Inferior parietal cortex (tissue), 1 donor: ENCODE measurements around the gene BACH2.
"Not testable (repeated sequence)": the region's sequence is repeated elsewhere in the genome, so short reads cannot be mapped to it uniquely, and the experiment has no call there.

Experiments
- DNase-seq: peaks from one replicate; pipeline ENCODE4 v3.0.0-alpha.2; 2016; ENCODE audit errors: extremely low spot score

BACH2 gene

GRCh38 chr6:90301816-90302215 lies 5.2 kb upstream of the BACH2 start:
- no peak for DNase-seq

DNA sequence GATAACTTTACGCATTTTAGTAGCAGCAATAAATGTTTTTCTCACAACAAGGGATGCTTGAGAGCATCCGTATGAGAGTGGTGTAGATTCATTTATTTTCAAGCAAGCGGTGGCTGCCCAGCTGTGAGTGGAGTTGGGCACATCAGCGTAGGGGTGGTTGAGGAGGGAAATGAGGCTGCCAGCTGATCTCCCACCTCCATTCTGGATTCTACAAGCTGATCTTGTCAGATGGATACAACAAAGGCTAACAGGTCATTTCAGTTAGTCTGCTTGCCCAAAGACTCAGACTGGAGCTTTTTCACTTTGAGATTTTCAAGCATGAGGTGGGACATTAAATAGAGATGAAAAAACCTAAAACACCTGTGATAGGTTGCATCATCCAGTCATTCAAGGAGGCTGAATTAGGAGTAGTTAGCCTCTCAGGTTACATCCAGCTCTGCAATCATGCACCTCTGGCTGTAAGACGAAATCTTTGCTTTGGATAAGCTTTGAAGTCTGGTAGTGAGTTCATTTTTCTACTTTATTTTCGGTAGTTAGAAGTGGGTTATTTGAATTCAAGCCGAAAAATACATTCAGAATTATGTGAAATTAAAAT lies 1.9 kb upstream of the BACH2 start:
- DNase-seq, result no peak

DNA sequence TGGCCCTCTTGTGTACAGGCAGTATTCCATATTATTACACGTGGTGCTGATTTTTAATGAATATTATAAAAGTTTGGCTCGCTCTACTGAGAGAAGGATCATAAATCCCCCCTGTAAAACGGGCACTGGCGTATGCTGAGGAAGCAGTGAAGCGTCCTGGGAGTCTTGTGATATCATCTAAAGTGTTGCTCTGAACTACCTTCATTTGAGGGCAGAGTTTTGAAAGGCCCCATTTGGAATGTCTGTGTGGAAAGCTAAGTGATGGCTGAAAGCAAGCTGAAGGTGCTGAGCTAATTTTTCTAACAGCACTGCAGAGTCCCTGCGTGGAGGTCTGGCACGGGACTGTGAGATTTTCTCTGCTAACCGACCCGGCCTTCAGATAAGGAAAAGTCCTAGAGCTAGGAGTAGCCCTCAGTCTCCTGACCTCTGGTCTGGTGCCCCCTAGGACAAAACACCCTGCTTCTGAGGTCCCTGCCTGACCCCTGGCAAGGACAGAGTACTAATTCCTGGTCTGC lies 1.3 kb upstream of the BACH2 start:
- no peak for DNase-seq

GRCh38 chr6:90297115-90297866 lies 648 bp upstream of the BACH2 start:
- peak; percentile 20 for DNase-seq

- DNase-seq, result peak; percentile 61
Measured at GRCh38 chr6:90295854-90296340, 746 bp downstream of the BACH2 start.

DNA sequence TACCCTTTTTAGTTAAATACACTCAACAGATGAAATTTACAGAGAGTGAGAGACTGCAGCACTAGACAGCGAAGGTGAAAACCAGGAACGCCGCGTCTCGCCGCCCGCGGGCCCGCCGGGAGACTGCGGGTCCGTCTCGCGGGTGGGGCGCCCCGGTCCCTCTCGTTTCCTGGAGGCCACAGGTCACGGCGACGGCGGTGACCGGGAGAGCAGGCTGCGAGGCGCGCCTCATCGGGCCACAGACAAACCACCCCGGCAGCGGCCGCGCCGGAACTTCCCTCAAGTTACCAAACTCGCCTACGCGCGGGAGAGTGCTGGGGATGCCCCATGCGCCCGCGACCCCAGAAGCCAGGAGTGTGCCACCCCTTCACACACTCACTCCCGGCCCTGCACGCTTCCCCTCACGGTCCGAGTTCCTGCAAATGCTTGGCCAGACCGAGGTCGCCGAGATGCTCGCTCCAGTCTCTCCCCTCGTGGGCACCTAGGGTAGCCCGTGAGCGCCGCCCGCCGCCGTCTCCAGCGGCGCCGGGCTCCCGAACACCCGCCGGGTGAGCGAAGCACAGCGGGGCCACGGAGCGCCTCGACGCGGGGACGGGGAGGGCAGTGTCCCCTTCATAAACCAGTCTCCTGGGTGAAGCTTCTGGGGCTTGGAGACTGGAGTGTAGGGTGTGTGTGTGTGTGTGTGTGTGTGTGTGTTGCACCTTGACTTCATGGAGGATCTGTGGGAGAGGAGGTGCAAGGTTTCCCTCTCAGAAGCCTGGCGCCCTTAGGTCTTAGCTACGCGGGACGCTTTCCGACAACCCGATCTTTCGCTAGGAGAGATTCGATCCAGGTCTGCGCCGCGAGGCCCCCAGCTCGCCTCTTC lies 1.4 kb downstream of the BACH2 start:
- peak; percentile 63 for DNase-seq

- peak; percentile 37 for DNase-seq
Measured at GRCh38 chr6:90294614-90294988, 2.0 kb downstream of the BACH2 start.

DNA sequence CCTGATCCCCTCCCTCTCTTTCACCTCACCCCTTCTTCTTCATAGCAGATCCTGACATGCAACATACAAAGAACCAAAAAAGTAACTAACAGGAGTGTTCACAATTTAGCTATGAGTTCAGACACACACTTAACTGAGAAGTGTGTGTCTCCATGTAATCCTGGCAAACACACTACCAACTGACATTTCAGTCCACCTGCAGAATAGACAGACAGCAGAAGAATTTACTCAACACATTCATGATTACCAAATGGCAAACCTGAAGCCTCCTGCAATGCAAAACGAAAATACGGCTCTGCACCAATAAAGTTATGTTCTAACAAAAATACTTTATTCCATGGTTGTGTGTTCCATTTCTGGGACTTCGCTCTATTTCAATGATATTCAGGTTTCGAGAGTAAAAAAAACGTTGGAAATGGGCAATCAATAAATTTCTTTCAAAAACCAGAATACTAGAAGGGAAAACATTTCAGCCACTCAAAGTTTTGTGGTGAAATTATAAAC lies 2.6 kb downstream of the BACH2 start:
- DNase-seq, result no peak

DNA sequence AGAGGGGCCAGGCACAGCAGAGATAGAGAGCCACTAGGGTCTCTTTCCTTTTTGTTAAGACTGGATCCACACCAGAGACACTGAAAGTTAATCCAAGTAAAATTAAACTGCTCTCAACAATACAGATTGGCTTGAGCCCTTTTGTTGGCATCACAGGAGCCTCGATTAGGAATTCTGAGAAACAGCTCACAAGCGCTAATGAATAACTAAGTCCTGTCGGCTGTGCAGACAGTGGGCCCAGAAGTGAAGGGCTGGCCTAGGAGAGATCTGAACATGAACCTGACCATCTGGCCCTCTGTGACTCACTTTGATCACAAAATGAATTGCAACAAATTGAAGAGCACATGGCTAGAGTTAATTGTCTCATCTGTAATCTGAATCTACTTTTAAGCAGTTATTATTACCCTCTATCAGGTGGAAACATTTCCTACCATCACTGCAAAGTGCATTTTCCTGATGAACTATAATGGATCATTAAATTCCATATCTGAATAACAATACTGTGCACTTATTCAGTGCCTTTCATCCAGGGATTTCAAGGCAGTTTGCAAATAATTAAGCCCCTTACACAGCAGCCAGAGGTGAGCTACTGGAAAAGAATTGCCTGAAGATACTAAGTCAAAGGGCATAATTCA lies 3.2 kb downstream of the BACH2 start:
- DNase-seq, result no peak

DNA sequence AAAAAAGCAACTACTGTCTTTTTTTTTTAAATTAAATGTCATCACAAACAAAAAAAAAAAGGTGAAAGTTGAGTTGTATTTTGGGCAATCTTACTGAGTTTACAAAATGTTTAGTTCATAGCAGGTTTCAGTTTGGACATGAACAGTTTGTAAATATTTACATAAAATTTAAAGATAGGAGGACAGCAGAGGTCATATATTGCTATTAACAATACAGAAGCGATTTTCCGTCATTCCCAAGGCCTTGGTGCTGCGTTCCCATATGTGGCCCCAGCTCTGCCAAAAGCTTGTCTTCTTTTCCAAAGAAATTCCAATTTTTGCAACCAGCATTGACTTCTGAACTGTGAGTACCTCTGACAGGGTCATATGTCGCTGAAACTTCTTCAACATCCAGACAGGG lies 5.1 kb downstream of the BACH2 start:
- DNase-seq, result no peak

- DNase-seq, result no peak
Measured at GRCh38 chr6:90290811-90291420, 5.7 kb downstream of the BACH2 start.

DNA sequence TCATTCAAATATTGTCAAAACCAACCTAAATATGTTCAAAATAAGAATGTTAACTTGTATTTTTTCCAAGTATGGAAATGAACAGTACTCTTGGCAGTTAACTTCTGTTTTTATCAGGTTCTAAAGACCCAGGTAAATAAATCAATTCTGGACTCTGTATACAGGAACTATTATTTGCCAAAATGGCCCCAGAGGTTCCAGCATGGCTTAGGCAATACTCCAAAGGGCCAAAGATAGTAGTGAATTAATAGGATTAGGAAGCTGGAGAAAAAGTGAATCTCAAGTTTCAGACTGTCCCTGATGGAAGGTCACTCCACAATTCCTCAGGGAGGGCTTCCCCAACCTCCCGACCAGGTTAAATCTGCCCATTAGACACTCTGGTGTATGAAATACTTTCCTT lies 6.7 kb downstream of the BACH2 start:
- no peak for DNase-seq

DNA sequence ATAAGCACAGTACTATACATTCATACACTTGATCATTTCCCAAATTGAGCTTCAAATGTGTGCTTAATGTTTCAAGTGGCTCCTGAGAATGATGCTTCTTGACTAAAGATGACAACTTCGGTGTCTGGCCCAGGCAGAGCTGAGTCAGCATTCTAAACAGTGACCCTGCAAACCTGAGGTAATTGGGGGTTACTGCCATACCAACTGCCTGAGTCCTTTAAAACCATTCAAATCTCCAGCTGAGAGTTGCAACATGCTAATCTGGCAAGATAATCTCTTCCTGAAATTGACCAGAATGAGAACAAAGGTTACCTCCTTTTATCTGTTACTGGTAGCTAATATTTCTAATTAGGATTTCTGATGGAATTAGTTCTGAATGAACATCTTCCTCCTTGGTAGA lies 8.2 kb downstream of the BACH2 start:
- DNase-seq, result no peak

DNA sequence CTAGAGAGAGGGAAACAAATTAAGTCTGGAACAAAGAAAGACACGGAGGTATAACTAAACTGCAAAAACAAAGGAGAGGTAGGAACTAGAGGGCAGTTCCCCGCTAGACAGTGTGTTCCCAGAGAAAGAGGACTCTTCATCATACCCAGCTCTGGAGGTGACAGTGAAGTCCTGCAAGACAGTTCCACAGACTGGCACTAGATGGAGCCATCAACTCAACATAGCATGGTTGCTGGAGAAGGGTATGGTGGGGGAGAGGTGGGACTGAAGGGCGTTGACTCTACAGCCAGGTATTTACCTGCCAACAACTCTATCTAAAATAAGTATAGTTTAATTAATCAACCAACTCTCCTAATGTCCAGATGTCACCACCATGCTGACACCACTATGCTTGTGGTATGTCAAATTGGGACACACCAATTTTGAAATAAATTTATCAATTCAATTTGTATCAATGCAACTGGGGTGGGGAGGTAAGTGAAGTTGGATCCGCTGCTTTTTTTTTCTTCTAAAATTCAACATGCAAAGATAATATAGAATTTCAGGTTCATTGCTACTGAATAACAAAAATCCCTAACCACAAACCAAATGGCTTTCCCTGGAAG lies 9.7 kb downstream of the BACH2 start:
- no peak for DNase-seq

GRCh38 chr6:90285611-90286381 lies 10.8 kb downstream of the BACH2 start:
- peak; percentile 73 for DNase-seq

DNA sequence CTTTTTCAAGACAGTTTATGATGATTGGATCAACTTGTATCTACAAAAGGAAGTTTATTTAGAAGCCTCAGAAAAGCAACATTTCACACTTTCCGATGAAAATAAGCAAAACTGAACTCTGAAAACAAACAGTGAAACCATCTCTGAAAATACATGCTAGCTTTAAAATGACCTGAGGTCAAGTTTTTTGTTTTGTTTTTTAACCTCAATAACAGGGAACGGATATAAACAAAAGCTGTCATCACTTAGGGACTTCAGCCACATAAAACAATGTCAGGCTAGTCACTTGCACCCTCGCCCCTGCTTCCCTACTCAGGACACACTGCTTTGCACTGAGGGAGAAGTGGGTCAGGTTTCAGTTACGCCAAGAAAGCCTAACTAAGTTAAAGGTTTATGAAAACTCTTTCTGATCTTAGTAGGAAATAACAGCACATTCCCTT lies 11.6 kb downstream of the BACH2 start:
- DNase-seq, result no peak

DNA sequence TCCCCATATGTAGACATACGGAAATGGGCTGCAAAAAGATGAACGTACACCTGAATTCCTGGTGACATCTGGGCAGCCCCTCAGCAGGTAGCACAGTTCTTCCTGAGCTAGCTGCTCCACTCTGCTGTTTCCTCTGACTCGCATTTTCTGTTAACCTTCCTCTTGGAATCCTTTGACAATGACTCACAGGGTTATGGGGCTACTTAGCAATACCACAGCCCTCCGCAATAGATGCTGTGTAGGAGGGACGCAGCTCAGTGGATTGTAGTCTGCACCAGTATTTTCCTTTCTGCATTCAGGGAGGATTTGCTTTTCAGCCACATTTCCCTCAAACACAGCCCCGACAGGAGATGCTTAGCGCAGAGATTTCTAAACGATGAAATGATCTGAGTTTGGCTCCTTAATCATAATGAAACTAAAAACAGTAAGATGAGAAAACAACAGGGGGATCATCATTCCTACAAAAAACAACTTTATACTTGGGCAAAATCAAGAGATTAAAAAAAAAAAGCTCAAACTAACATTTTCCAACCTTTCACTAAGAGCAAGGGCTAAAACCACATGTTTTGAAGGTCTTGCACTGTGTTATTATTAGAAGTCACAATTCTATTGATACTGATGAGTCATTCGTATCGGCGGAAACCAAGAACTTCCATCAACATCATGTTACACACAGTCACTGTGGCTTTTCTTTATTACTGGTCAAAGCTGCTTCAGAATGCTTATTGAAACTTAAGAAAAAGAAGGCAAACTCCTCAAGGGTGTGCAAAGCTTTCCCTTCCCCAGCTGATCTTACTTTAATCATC lies 12.2 kb downstream of the BACH2 start:
- peak; percentile 34 for DNase-seq

GRCh38 chr6:90282265-90282664 lies 14.4 kb downstream of the BACH2 start:
- DNase-seq, result not testable (repeated sequence)

- DNase-seq, result no peak
Measured at GRCh38 chr6:90278129-90278528, 18.5 kb downstream of the BACH2 start.
